Endodermal cell (in vitro differentiated cells): ENCODE results near the gene PROSER3. TPM values are rescaled to one million over a fixed set of nuclear protein-coding genes. Genes with fewer than 3 reads are reported as not detected.
"Not testable (repeated sequence)": the region's sequence is repeated elsewhere in the genome, so short reads cannot be mapped to it uniquely, and the experiment has no call there.

Source experiments
- DNase-seq: peaks from one replicate; pipeline ENCODE4 v3.0.0-alpha.2; 2017
- H3K27ac ChIP-seq: 2 replicates; pipeline ENCODE4 v1.5.1; 2013; ENCODE audit warnings: mild to moderate bottlenecking, low read depth, low read length, moderate library complexity
- H3K27me3 ChIP-seq: 2 replicates; pipeline ENCODE4 v1.6.1; 2013; ENCODE audit warnings: mild to moderate bottlenecking, low read length, moderate library complexity; ENCODE audit not compliant: insufficient read depth, control insufficient read depth, poor library complexity, severe bottlenecking
- H3K36me3 ChIP-seq: 2 replicates; pipeline ENCODE4 v1.7.0; 2013; ENCODE audit warnings: mild to moderate bottlenecking, low read length, moderate library complexity; ENCODE audit not compliant: control insufficient read depth, insufficient read depth
- H3K4me1 ChIP-seq: one replicate; pipeline ENCODE4 v1.7.0; 2013; ENCODE audit warnings: low read length; ENCODE audit not compliant: control insufficient read depth, insufficient read depth
- H3K4me3 ChIP-seq: 2 replicates; pipeline ENCODE4 v1.5.1; 2013; ENCODE audit warnings: mild to moderate bottlenecking, low read length, moderate library complexity
- H3K9ac ChIP-seq: 2 replicates; pipeline ENCODE4 v1.6.1; 2013; ENCODE audit warnings: mild to moderate bottlenecking, low read length, moderate library complexity; ENCODE audit not compliant: poor library complexity, severe bottlenecking; ENCODE audit errors: extremely low read depth
- H3K9me3 ChIP-seq: 2 replicates; pipeline ENCODE4 v1.6.1; 2013; ENCODE audit warnings: mild to moderate bottlenecking, low read length, moderate library complexity; ENCODE audit not compliant: control insufficient read depth
- H3K27ac Mint-ChIP-seq: 2 replicates; pipeline ENCODE4 v1.8.0; 2020; ENCODE audit warnings: mixed read lengths
- H3K27me3 Mint-ChIP-seq: 2 replicates; pipeline ENCODE4 v1.8.0; 2021; ENCODE audit warnings: mild to moderate bottlenecking, mixed read lengths; ENCODE audit not compliant: insufficient read depth
- H3K36me3 Mint-ChIP-seq: 2 replicates; pipeline ENCODE4 v1.8.0; 2020; ENCODE audit warnings: low read depth, mixed read lengths
- H3K4me1 Mint-ChIP-seq: 2 replicates; pipeline ENCODE4 v1.8.0; 2020; ENCODE audit warnings: mixed read lengths
- H3K4me3 Mint-ChIP-seq: 2 replicates; pipeline ENCODE4 v1.8.0; 2020; ENCODE audit warnings: mild to moderate bottlenecking, moderate library complexity, mixed read lengths
- H3K9me3 Mint-ChIP-seq: 2 replicates; pipeline ENCODE4 v1.8.0; 2020; ENCODE audit warnings: mild to moderate bottlenecking, mixed read lengths
- CTCF ChIP-seq: fragments of 200-600 bp; sonication (generic); conservative IDR thresholded peaks from 2 replicates; pipeline ENCODE4 v1.5.0; 2021; ENCODE audit warnings: antibody characterized with exemption, mild to moderate bottlenecking
- WGBS, 2 experiments: methylation state at CpG; one replicate each; pipeline versions ENCODE4 v1.1.5 to v1.1.7; 2013; ENCODE audit warnings: missing lambda C conversion rate in 2 of 2, mixed read lengths in 1 of 2; ENCODE audit not compliant: insufficient coverage in 1 of 2, insufficient read length in 1 of 2; 5-methylcytosine and 5-hydroxymethylcytosine counted together
- total RNA-seq, 2 donors: library from RNA; stranded (reverse); fragmentation: NEBNext Ultra II Directional in 1 of 2; extraction: Animal tissue kit (Norgen Biotek cat#: 25700) in 1 of 2; gene quantifications; 2 replicates in 1 of 2; 3 replicates in 1 of 2; pipeline ENCODE4 v1.2.1, GENCODE V29; 2021

Gene PROSER3
- total RNA-seq, 2 donors from 2014 or later: 37.8 to 45.4 TPM

GRCh38 chr19:35768082-35768421 lies 10.1 kb downstream of the PROSER3 start:
- no peak overlapping the region for H3K27ac ChIP-seq

GRCh38 chr19:35772362-35772761 lies 14.4 kb downstream of the PROSER3 start:
- WGBS, 2 experiments: 92 to 93% methylated on average over 4 to 5 of the region's 5 CpGs
- not testable (repeated sequence) for H3K4me1 ChIP-seq, H3K4me3 Mint-ChIP-seq, DNase-seq, H3K9me3 Mint-ChIP-seq, H3K9ac ChIP-seq, H3K4me3 ChIP-seq, H3K27ac Mint-ChIP-seq, H3K27ac ChIP-seq, H3K9me3 ChIP-seq, H3K36me3 Mint-ChIP-seq
- Histone ChIP-seq H3K27me3 (peaks cover 11% of the 10 kb centered on the region), H3K36me3 (peaks cover 11% of the 10 kb centered on the region)
- Mint-ChIP-seq H3K4me1 (peaks cover 14% of the 10 kb centered on the region), H3K27me3 (peaks cover 30% of the 10 kb centered on the region)

More at GRCh38 chr19:35768082-35768421, 10.1 kb downstream of the PROSER3 start:
- Histone ChIP-seq H3K4me3 (no peak overlapping the region), H3K36me3 (peaks cover 19% of the 10 kb centered on the region), H3K9me3 (no peaks in the 10 kb centered on the region), H3K9ac (no peak overlapping the region), H3K27me3 (no peaks in the 10 kb centered on the region), H3K4me1 (peaks cover 2% of the 10 kb centered on the region)
- Mint-ChIP-seq H3K4me1 (peaks cover 3% of the 10 kb centered on the region), H3K27ac (no peak overlapping the region), H3K27me3 (peaks cover 8% of the 10 kb centered on the region), H3K9me3 (no peaks in the 10 kb centered on the region), H3K4me3 (no peak overlapping the region), H3K36me3 (peaks cover 22% of the 10 kb centered on the region)
- no peak for DNase-seq
- 71 to 72% methylated on average over 14 to 15 of the region's 15 CpGs for WGBS, 2 experiments
- no peak for TF ChIP-seq CTCF

GRCh38 chr19:35773020-35773806 lies 15.2 kb downstream of the PROSER3 start:
- no peak for DNase-seq
- peaks cover 9% of the 10 kb centered on the region for H3K36me3 ChIP-seq
- H3K27ac Mint-ChIP-seq: no peak overlapping the region
- H3K4me3 ChIP-seq: no peak overlapping the region
- H3K36me3 Mint-ChIP-seq: peaks cover 9% of the 10 kb centered on the region
- H3K27ac ChIP-seq: no peak overlapping the region
- H3K9ac ChIP-seq: no peak overlapping the region
- peaks cover 3% of the 10 kb centered on the region for H3K4me1 ChIP-seq
- no peak overlapping the region for H3K4me3 Mint-ChIP-seq
- no peaks in the 10 kb centered on the region for H3K9me3 Mint-ChIP-seq
- peaks cover 11% of the 10 kb centered on the region for H3K27me3 ChIP-seq
- H3K27me3 Mint-ChIP-seq: peaks cover 37% of the 10 kb centered on the region
- no peaks in the 10 kb centered on the region for H3K9me3 ChIP-seq
- H3K4me1 Mint-ChIP-seq: peaks cover 15% of the 10 kb centered on the region
- 73 to 82% methylated on average over 9 of the region's 9 CpGs for WGBS, 2 experiments
- no peak for TF ChIP-seq CTCF
